HepG2 (cell line): ENCODE results near the gene CALY. TPM values are rescaled to one million over a fixed set of nuclear protein-coding genes. Genes with fewer than 3 reads are reported as not detected.

Experiments used
- BHLHE40 ChIP-seq: IDR thresholded peaks from 2 replicates; pipeline ENCODE4 v1.6.1; 2011; ENCODE audit warnings: low read length, improper control_type of control experiment
- CBX5 ChIP-seq: sonication (generic); formaldehyde crosslinking; IDR thresholded peaks from 2 replicates; pipeline ENCODE4 v1.4.0; 2020; ENCODE audit warnings: missing genetic modification reagents, borderline replicate concordance
- CENPT ChIP-seq: sonication (generic); formaldehyde crosslinking; IDR thresholded peaks from 2 replicates; pipeline ENCODE4 v1.8.0; 2022; ENCODE audit warnings: low read depth, mild to moderate bottlenecking, moderate library complexity, missing genetic modification reagents
- EHMT2 ChIP-seq: fragments of 200-600 bp; sonication (generic); IDR thresholded peaks from 2 replicates; pipeline ENCODE4 v1.7.0; 2017; ENCODE audit warnings: antibody characterized with exemption, low read depth, low read length, borderline replicate concordance
- FIP1L1 ChIP-seq: fragments of 200-400 bp; formaldehyde crosslinking; IDR thresholded peaks from 2 replicates; pipeline ENCODE4 v1.6.1; 2018; ENCODE audit warnings: low read depth, mild to moderate bottlenecking, low read length, moderate library complexity, borderline replicate concordance; ENCODE audit not compliant: insufficient read depth
- HNRNPUL1 ChIP-seq: fragments of 200-400 bp; formaldehyde crosslinking; IDR thresholded peaks from 2 replicates; pipeline ENCODE4 v1.6.1; 2017; ENCODE audit warnings: low read depth, mild to moderate bottlenecking, low read length, moderate library complexity
- KLF11 ChIP-seq: IDR thresholded peaks from 2 replicates; pipeline ENCODE4 v1.6.1; 2016; ENCODE audit warnings: missing compliant biosample characterization
- MED1 ChIP-seq: sonication (generic); formaldehyde crosslinking; IDR thresholded peaks from 2 replicates; pipeline ENCODE4 v1.4.0; 2020; ENCODE audit warnings: missing genetic modification reagents
- PCBP1 ChIP-seq: fragments of 200-400 bp; formaldehyde crosslinking; IDR thresholded peaks from 2 replicates; pipeline ENCODE4 v1.6.1; 2017; ENCODE audit warnings: mild to moderate bottlenecking, low read depth, low read length, borderline replicate concordance
- POLR2AphosphoS2 ChIP-seq: IDR thresholded peaks from 2 replicates; pipeline ENCODE4 v1.6.1; 2011; ENCODE audit warnings: low read depth, low read length, improper control_type of control experiment
- RARA ChIP-seq: IDR thresholded peaks from 2 replicates; pipeline ENCODE4 v1.6.1; 2016; ENCODE audit warnings: missing genetic modification reagents, missing compliant biosample characterization
- RFXAP ChIP-seq: sonication (generic); formaldehyde crosslinking; IDR thresholded peaks from 2 replicates; pipeline ENCODE4 v1.4.0; 2020; ENCODE audit warnings: missing genetic modification reagents, borderline replicate concordance
- RXRA ChIP-seq: sonication (generic); formaldehyde crosslinking; IDR thresholded peaks from 2 replicates; pipeline ENCODE4 v1.5.1; 2020; ENCODE audit warnings: missing genetic modification reagents
- SETDB1 ChIP-seq: sonication (generic); formaldehyde crosslinking; IDR thresholded peaks from 2 replicates; pipeline ENCODE4 v1.5.1; 2020; ENCODE audit warnings: missing genetic modification reagents, mild to moderate bottlenecking, borderline replicate concordance
- SMAD3 ChIP-seq: sonication (generic); formaldehyde crosslinking; IDR thresholded peaks from 2 replicates; pipeline ENCODE4 v1.4.0; 2020; ENCODE audit warnings: missing genetic modification reagents
- TCF12 ChIP-seq, 2 experiments: fragments of 450-650 bp in 1 of 2; sonication (generic) in 1 of 2; formaldehyde crosslinking in 1 of 2; IDR thresholded peaks; 2 replicates each; pipeline versions ENCODE4 v1.6.1 to v1.8.0; 2017 to 2022; ENCODE audit warnings: antibody characterized with exemption in 1 of 2, mild to moderate bottlenecking in 1 of 2, missing genetic modification reagents in 1 of 2, moderate library complexity in 1 of 2
- ZBTB7A ChIP-seq: sonication (generic); formaldehyde crosslinking; IDR thresholded peaks from 2 replicates; pipeline ENCODE4 v1.8.0; 2022; ENCODE audit warnings: mild to moderate bottlenecking, missing genetic modification reagents
- ZIK1 ChIP-seq: sonication (generic); formaldehyde crosslinking; IDR thresholded peaks from 2 replicates; pipeline ENCODE4 v1.5.0; 2020; ENCODE audit warnings: mild to moderate bottlenecking, low read depth, missing genetic modification reagents, borderline replicate concordance
- ZNF350 ChIP-seq: sonication (generic); formaldehyde crosslinking; IDR thresholded peaks from 2 replicates; pipeline ENCODE4 v1.4.0; 2020; ENCODE audit warnings: mild to moderate bottlenecking, low read depth, missing genetic modification reagents, borderline replicate concordance
- ZNF557 ChIP-seq: sonication (generic); formaldehyde crosslinking; IDR thresholded peaks from 2 replicates; pipeline ENCODE4 v1.4.0; 2020; ENCODE audit warnings: missing genetic modification reagents
- ZNF768 ChIP-seq: sonication (generic); formaldehyde crosslinking; IDR thresholded peaks from 2 replicates; pipeline ENCODE4 v1.4.0; 2020; ENCODE audit warnings: missing genetic modification reagents
- ZNF772 ChIP-seq: sonication (generic); formaldehyde crosslinking; IDR thresholded peaks from 2 replicates; pipeline ENCODE4 v1.5.0; 2020; ENCODE audit warnings: mild to moderate bottlenecking, missing genetic modification reagents
- polyA plus RNA-seq, 8 experiments: library from polyadenylated mRNA; depleted of rRNA in 3 of 8; stranded (reverse) in 7 of 8; unstranded in 1 of 8; fragments of >200 nt; fragmentation: Illumina TruSeq in 4 of 8; extraction: Trizol in 4 of 8; gene quantifications; 2 replicates each; pipeline versions ENCODE4 v1.2.1 to v1.2.3, GENCODE V29; 2011 to 2016; ENCODE audit warnings: low read depth in 4 of 8, missing spikeins in 1 of 8, mixed read lengths in 1 of 8; ENCODE audit not compliant: insufficient read depth in 1 of 8
- total RNA-seq, 5 experiments: library from RNA; depleted of rRNA; stranded (reverse); fragments of >200 nt; fragmentation: Illumina TruSeq; extraction: Trizol; gene quantifications; 2 replicates each; pipeline ENCODE4 v1.2.3, GENCODE V29; 2016; ENCODE audit warnings: low read depth in 1 of 5
- TF ChIP-seq, protein P1 (sequence below): sonication (generic); formaldehyde crosslinking; IDR thresholded peaks from 2 replicates; pipeline ENCODE4 v1.8.1; 2022; ENCODE audit warnings: mild to moderate bottlenecking, missing genetic modification reagents
- TF ChIP-seq, protein P2 (sequence below): sonication (generic); formaldehyde crosslinking; IDR thresholded peaks from 2 replicates; pipeline ENCODE4 v1.4.0; 2020; ENCODE audit warnings: missing genetic modification reagents, mild to moderate bottlenecking, borderline replicate concordance
- TF ChIP-seq, protein P3 (sequence below): sonication (generic); formaldehyde crosslinking; IDR thresholded peaks from 2 replicates; pipeline ENCODE4 v1.5.1; 2020; ENCODE audit warnings: missing genetic modification reagents, mild to moderate bottlenecking, borderline replicate concordance
- TF ChIP-seq, protein P4 (sequence below): IDR thresholded peaks from 2 replicates; pipeline ENCODE4 v1.6.1; 2012; ENCODE audit warnings: low read depth, low read length, improper control_type of control experiment

The CALY gene
- total and polyA plus RNA-seq, 2 of the 13 experiments (the other 11 are each of a cell fraction or from before 2014, with no cell fraction given), result 0.08 TPM; not detected in 1

DNA sequence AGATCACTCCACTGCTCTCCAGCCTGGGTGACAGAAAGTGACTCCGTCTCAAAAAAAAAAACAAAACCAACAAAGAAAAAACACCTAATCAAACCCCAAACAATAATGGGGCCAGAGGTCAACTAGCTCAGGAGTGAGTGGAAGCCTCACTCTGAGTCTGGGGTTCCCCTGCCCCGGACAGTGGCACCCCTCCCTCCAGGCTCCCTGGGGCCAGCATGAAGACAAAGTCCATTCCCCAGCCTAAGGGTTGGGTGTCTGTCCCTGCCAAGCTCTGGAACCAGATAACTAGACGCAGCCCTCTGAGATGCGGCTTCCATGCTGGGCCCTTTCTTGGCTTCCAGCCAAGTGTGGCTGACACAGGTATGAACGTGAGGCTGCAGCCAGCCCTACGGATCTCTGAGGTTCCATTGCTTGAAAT is 22.9 kb upstream of the CALY start (continued):
- TF ChIP-seq TCF12 (IDR thresholded peaks at IDR 0.05) (no peak), TCF12 (CRISPR knock-in tag; IDR thresholded peaks at IDR 0.05) (no peak), POLR2AphosphoS2 (no peak), EHMT2 (0 out of 2 replicates have a peak, but pooled peaks have one; percentile 24), RXRA (CRISPR knock-in tag) (peak; percentile 70), CBX5 (no peak; the same call in 1 of the 2 replicates), ZNF772 (no peak), RARA (CRISPR knock-in tag) (no peak), ZNF350 (CRISPR knock-in tag) (peak; percentile 31; the same call in 1 of the 2 replicates), SMAD3 (no peak), SETDB1 (no peak), HNRNPUL1 (no peak), KLF11 (CRISPR knock-in tag) (no peak), PCBP1 (no peak), ZBTB7A (CRISPR knock-in tag) (no peak), CENPT (CRISPR knock-in tag) (no peak), MED1 (CRISPR knock-in tag) (peak; percentile 49; the same call in 1 of the 2 replicates), ZNF557 (CRISPR knock-in tag) (peak; percentile 69; the same call in 1 of the 2 replicates), BHLHE40 (0 out of 2 replicates have a peak, but pooled peaks have one; percentile 24), RFXAP (CRISPR knock-in tag) (no peak; the same call in 1 of the 2 replicates), ZIK1 (no peak), FIP1L1 (no peak), ZNF768 (CRISPR knock-in tag) (0 out of 2 replicates have a peak, but pooled peaks have one; percentile 6)
- TF ChIP-seq, protein P1, sequence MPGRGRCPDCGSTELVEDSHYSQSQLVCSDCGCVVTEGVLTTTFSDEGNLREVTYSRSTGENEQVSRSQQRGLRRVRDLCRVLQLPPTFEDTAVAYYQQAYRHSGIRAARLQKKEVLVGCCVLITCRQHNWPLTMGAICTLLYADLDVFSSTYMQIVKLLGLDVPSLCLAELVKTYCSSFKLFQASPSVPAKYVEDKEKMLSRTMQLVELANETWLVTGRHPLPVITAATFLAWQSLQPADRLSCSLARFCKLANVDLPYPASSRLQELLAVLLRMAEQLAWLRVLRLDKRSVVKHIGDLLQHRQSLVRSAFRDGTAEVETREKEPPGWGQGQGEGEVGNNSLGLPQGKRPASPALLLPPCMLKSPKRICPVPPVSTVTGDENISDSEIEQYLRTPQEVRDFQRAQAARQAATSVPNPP (CRISPR knock-in tag), result no peak
- TF ChIP-seq, protein P2, sequence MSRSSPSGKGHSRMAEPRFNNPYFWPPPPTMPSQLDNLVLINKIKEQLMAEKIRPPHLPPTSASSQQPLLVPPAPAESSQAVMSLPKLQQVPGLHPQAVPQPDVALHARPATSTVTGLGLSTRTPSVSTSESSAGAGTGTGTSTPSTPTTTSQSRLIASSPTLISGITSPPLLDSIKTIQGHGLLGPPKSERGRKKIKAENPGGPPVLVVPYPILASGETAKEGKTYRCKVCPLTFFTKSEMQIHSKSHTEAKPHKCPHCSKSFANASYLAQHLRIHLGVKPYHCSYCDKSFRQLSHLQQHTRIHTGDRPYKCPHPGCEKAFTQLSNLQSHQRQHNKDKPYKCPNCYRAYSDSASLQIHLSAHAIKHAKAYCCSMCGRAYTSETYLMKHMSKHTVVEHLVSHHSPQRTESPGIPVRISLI (CRISPR knock-in tag), result peak; percentile 83; the same call in 1 of the 2 replicates
- TF ChIP-seq, protein P3, sequence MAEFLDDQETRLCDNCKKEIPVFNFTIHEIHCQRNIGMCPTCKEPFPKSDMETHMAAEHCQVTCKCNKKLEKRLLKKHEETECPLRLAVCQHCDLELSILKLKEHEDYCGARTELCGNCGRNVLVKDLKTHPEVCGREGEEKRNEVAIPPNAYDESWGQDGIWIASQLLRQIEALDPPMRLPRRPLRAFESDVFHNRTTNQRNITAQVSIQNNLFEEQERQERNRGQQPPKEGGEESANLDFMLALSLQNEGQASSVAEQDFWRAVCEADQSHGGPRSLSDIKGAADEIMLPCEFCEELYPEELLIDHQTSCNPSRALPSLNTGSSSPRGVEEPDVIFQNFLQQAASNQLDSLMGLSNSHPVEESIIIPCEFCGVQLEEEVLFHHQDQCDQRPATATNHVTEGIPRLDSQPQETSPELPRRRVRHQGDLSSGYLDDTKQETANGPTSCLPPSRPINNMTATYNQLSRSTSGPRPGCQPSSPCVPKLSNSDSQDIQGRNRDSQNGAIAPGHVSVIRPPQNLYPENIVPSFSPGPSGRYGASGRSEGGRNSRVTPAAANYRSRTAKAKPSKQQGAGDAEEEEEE (CRISPR knock-in tag), result no peak
- TF ChIP-seq, protein P4, sequence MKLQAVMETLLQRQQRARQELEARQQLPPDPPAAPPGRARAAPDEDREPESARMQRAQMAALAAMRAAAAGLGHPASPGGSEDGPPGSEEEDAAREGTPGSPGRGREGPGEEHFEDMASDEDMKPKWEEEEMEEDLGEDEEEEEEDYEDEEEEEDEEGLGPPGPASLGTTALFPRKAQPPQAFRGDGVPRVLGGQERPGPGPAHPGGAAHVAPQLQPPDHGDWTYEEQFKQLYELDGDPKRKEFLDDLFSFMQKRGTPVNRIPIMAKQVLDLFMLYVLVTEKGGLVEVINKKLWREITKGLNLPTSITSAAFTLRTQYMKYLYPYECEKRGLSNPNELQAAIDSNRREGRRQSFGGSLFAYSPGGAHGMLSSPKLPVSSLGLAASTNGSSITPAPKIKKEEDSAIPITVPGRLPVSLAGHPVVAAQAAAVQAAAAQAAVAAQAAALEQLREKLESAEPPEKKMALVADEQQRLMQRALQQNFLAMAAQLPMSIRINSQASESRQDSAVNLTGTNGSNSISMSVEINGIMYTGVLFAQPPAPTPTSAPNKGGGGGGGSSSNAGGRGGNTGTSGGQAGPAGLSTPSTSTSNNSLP, result no peak
